HG03045 (cell line): ENCODE data around the gene ACSM2A.
"Not testable (repeated sequence)": the region's sequence is repeated elsewhere in the genome, so short reads cannot be mapped to it uniquely, and the experiment has no call there.

Source experiments
- ATAC-seq: cut with Tn5 transposase; IDR thresholded peaks from one replicate; pipeline ENCODE4 v1.9.1; 2021; ENCODE audit warnings: mild to moderate bottlenecking, moderate library complexity; ENCODE audit not compliant: unreplicated experiment

Gene ACSM2A

GRCh38 chr16:20536669-20537068 is 85.3 kb downstream of the ACSM2A start:
- ATAC-seq = not testable (repeated sequence)
